CD4-positive, alpha-beta memory T cell (primary cell): ENCODE results near the gene PDLIM4. TPM values are rescaled to one million over a fixed set of nuclear protein-coding genes. Genes with fewer than 3 reads are reported as not detected.

ENCODE experiments used
- CTCF ChIA-PET: fragments of 350-600 bp; sonication (Branson Sonifier 250); formaldehyde crosslinking; loops from one replicate; lab custom pipeline; 2021; ENCODE audit warnings: inconsistent platforms; ENCODE audit not compliant: partially characterized antibody; lab: Charles Lee
- POLR2A ChIA-PET: fragments of 350-600 bp; sonication (Branson Sonifier 250); formaldehyde crosslinking; loops from one replicate; lab custom pipeline; 2021; ENCODE audit not compliant: partially characterized antibody; lab: Charles Lee
- DNase-seq, 5 donors: peaks; one replicate each; pipeline versions ENCODE4 v3.0.0 to v3.0.0-alpha.2; 2020 to 2022; ENCODE audit warnings: mixed read lengths in 1 of 5
- H3K27ac ChIP-seq: one replicate; pipeline ENCODE4 v1.7.0; 2013; ENCODE audit warnings: low read depth, low read length
- H3K27me3 ChIP-seq: 2 replicates; pipeline ENCODE4 v1.7.0; 2013; ENCODE audit warnings: mild to moderate bottlenecking, low read length, moderate library complexity; ENCODE audit not compliant: insufficient read depth
- H3K36me3 ChIP-seq: 2 replicates; pipeline ENCODE4 v1.7.0; 2013; ENCODE audit warnings: mild to moderate bottlenecking, low read length, moderate library complexity; ENCODE audit not compliant: insufficient read depth
- H3K4me1 ChIP-seq: 2 replicates; pipeline ENCODE4 v1.7.0; 2013; ENCODE audit warnings: mild to moderate bottlenecking, low read length, moderate library complexity; ENCODE audit not compliant: insufficient read depth
- H3K4me3 ChIP-seq, 2 donors: one replicate each; pipeline ENCODE4 v1.7.0; 2013; ENCODE audit warnings: low read length in 2 of 2, mild to moderate bottlenecking in 1 of 2
- H3K9me3 ChIP-seq, 2 donors: one replicate each; pipeline ENCODE4 v1.7.0; 2013; ENCODE audit warnings: low read length in 2 of 2, control low read depth in 1 of 2; ENCODE audit not compliant: control insufficient read depth in 1 of 2
- H3K27ac Mint-ChIP-seq, 7 donors: one replicate each; pipeline ENCODE4 v1.8.0; 2020 to 2021; ENCODE audit warnings: mixed read lengths in 7 of 7, mild to moderate bottlenecking in 6 of 7, inconsistent platforms in 3 of 7, moderate library complexity in 3 of 7
- H3K27me3 Mint-ChIP-seq, 2 donors: one replicate each; pipeline ENCODE4 v1.8.0; 2020 to 2021; ENCODE audit warnings: mixed read lengths in 2 of 2
- H3K36me3 Mint-ChIP-seq, 2 donors: one replicate each; pipeline ENCODE4 v1.8.0; 2020 to 2021; ENCODE audit warnings: mixed read lengths in 2 of 2, inconsistent platforms in 1 of 2, mild to moderate bottlenecking in 1 of 2
- H3K4me1 Mint-ChIP-seq, 4 donors: one replicate each; pipeline ENCODE4 v1.8.0; 2020 to 2021; ENCODE audit warnings: mixed read lengths in 4 of 4, mild to moderate bottlenecking in 1 of 4
- H3K4me3 Mint-ChIP-seq, 8 donors: one replicate each; pipeline ENCODE4 v1.8.0; 2020 to 2021; ENCODE audit warnings: mixed read lengths in 8 of 8, mild to moderate bottlenecking in 7 of 8, moderate library complexity in 6 of 8, inconsistent platforms in 3 of 8
- H3K9me3 Mint-ChIP-seq, 8 donors: one replicate each; pipeline ENCODE4 v1.8.0; 2020 to 2021; ENCODE audit warnings: mixed read lengths in 8 of 8, mild to moderate bottlenecking in 5 of 8, inconsistent platforms in 3 of 8, moderate library complexity in 1 of 8
- intact Hi-C: fragments of 100-400 bp; cut with micrococcal nuclease; formaldehyde crosslinking; loops from one replicate; pipeline ENCODE4 v1.15.1; 2023
- polyA plus RNA-seq, 2 donors: library from polyadenylated mRNA; unstranded; fragments of 300-500 nt; fragmentation: Illumina TruSeq; gene quantifications; one replicate each; pipeline ENCODE4 v1.2.3, GENCODE V29; 2021
- total RNA-seq, 2 experiments: library from RNA; stranded (reverse); gene quantifications; one replicate each; pipeline ENCODE4 v1.2.3, GENCODE V29; 2021

PDLIM4 gene
- total and polyA plus RNA-seq, 4 experiments from 2014 or later, result not detected

- H3K4me1 ChIP-seq, result no peaks in the 10 kb centered on the region
- intact Hi-C loops, result no loop called here
- no peak for DNase-seq
- peaks cover 4% of the 10 kb centered on the region for H3K27me3 ChIP-seq
- no peak overlapping the region for H3K27ac ChIP-seq
- no peaks in the 10 kb centered on the region for H3K36me3 Mint-ChIP-seq
- peak overlapping the region in 2 of 7 donors; percentile 12 to 35 for H3K27ac Mint-ChIP-seq
- no peaks in the 10 kb centered on the region for H3K9me3 ChIP-seq
- ChIA-PET POLR2A (no interaction called here), CTCF (interaction anchor here (0.7 to 1.5 kb wide), 2 partner anchors 15 to 19 kb away, joined by 3 to 4 read pairs; no protein-coding TSS in a partner anchor)
- peaks cover 0 to 4% (median 2%) of the 10 kb centered on the region in 4 donors for H3K4me1 Mint-ChIP-seq
- peaks cover 9 to 22% of the 10 kb centered on the region in 2 donors for H3K27me3 Mint-ChIP-seq
- no peak overlapping the region for H3K4me3 ChIP-seq
- peaks cover 0 to 4% (median 0%) of the 10 kb centered on the region in 8 donors for H3K9me3 Mint-ChIP-seq
- no peak overlapping the region for H3K4me3 Mint-ChIP-seq
- H3K36me3 ChIP-seq, result no peaks in the 10 kb centered on the region
These were observed 4.5 kb upstream of the PDLIM4 start for GRCh38 chr5:132253008-132253441.

GRCh38 chr5:132253452-132254320 lies 3.8 kb upstream of the PDLIM4 start:
- ChIA-PET POLR2A (no interaction called here), CTCF (interaction anchor here (1.5 to 3.2 kb wide), 2 partner anchors 15 to 16 kb away, joined by 4 to 14 read pairs; no protein-coding TSS in a partner anchor)
- Mint-ChIP-seq H3K36me3 (no peaks in the 10 kb centered on the region), H3K27me3 (peaks cover 9 to 22% of the 10 kb centered on the region in 2 donors), H3K27ac (no peak overlapping the region), H3K9me3 (no peaks in the 10 kb centered on the region), H3K4me1 (peaks cover 0 to 4% (median under 1%) of the 10 kb centered on the region in 4 donors), H3K4me3 (no peak overlapping the region)
- intact Hi-C loops, result no loop called here
- peaks cover 4% of the 10 kb centered on the region for H3K27me3 ChIP-seq
- no peak overlapping the region for H3K4me3 ChIP-seq
- H3K36me3 ChIP-seq, result no peaks in the 10 kb centered on the region
- H3K27ac ChIP-seq, result no peak overlapping the region
- no peak for DNase-seq
- H3K9me3 ChIP-seq, result no peaks in the 10 kb centered on the region
- H3K4me1 ChIP-seq, result no peaks in the 10 kb centered on the region

- H3K4me1 ChIP-seq, result no peaks in the 10 kb centered on the region
- peaks cover 4% of the 10 kb centered on the region for H3K27me3 ChIP-seq
- H3K36me3 ChIP-seq, result no peaks in the 10 kb centered on the region
- ChIA-PET POLR2A (no interaction called here), CTCF (interaction anchor here (3.2 kb wide), 1 partner anchor 16 kb away, joined by 14 read pairs; no protein-coding TSS in a partner anchor)
- no peak overlapping the region for H3K4me3 Mint-ChIP-seq
- intact Hi-C loops, result no loop called here
- no peak overlapping the region for H3K27ac Mint-ChIP-seq
- no peaks in the 10 kb centered on the region for H3K36me3 Mint-ChIP-seq
- no peak overlapping the region for H3K27ac ChIP-seq
- H3K27me3 Mint-ChIP-seq, result peaks cover 9 to 22% of the 10 kb centered on the region in 2 donors
- DNase-seq, result no peak
- H3K9me3 ChIP-seq, result no peaks in the 10 kb centered on the region
- peaks cover 0 to 4% (median under 1%) of the 10 kb centered on the region in 4 donors for H3K4me1 Mint-ChIP-seq
- H3K4me3 ChIP-seq, result no peak overlapping the region
- H3K9me3 Mint-ChIP-seq, result no peaks in the 10 kb centered on the region
These were observed 3.0 kb upstream of the PDLIM4 start for GRCh38 chr5:132254321-132254977.

GRCh38 chr5:132256086-132256782 lies 1.3 kb upstream of the PDLIM4 start:
- H3K27ac Mint-ChIP-seq, result no peak overlapping the region
- ChIA-PET CTCF (interaction anchor here (3.2 kb wide), 1 partner anchor 18 kb away, joined by 14 read pairs; no protein-coding TSS in a partner anchor), POLR2A (no interaction called here)
- no peaks in the 10 kb centered on the region for H3K4me1 ChIP-seq
- H3K9me3 ChIP-seq, result no peaks in the 10 kb centered on the region
- H3K27ac ChIP-seq, result no peak overlapping the region
- H3K36me3 ChIP-seq, result no peaks in the 10 kb centered on the region
- no peaks in the 10 kb centered on the region for H3K9me3 Mint-ChIP-seq
- no peaks in the 10 kb centered on the region for H3K36me3 Mint-ChIP-seq
- intact Hi-C loops, result no loop called here
- H3K4me3 Mint-ChIP-seq, result peak overlapping the region in 3 of 8 donors; percentile 43 to 73 (median 57)
- H3K27me3 Mint-ChIP-seq, result peaks cover 9 to 22% of the 10 kb centered on the region in 2 donors
- no peak overlapping the region for H3K4me3 ChIP-seq
- peaks cover 4% of the 10 kb centered on the region for H3K27me3 ChIP-seq
- H3K4me1 Mint-ChIP-seq, result peaks cover 0 to 4% (median under 1%) of the 10 kb centered on the region in 4 donors
- DNase-seq, result no peak

GRCh38 chr5:132256783-132257130 lies 739 bp upstream of the PDLIM4 start:
- no peak for DNase-seq
- Histone ChIP-seq H3K36me3 (no peaks in the 10 kb centered on the region), H3K27ac (no peak overlapping the region), H3K9me3 (no peaks in the 10 kb centered on the region), H3K4me3 (no peak overlapping the region), H3K4me1 (no peaks in the 10 kb centered on the region), H3K27me3 (peaks cover 4% of the 10 kb centered on the region)
- H3K4me3 Mint-ChIP-seq, result peak overlapping the region in 3 of 8 donors; percentile 43 to 73 (median 57)
- ChIA-PET CTCF (interaction anchor here (3.2 kb wide), 1 partner anchor 19 kb away, joined by 14 read pairs; no protein-coding TSS in a partner anchor), POLR2A (no interaction called here)
- H3K9me3 Mint-ChIP-seq, result no peaks in the 10 kb centered on the region
- H3K4me1 Mint-ChIP-seq, result peaks cover 0 to 4% (median under 1%) of the 10 kb centered on the region in 4 donors
- H3K27ac Mint-ChIP-seq, result no peak overlapping the region
- H3K36me3 Mint-ChIP-seq, result no peaks in the 10 kb centered on the region
- intact Hi-C loops, result no loop called here
- H3K27me3 Mint-ChIP-seq, result peaks cover 9 to 22% of the 10 kb centered on the region in 2 donors

GRCh38 chr5:132258102-132259068 lies 889 bp downstream of the PDLIM4 start:
- H3K36me3 ChIP-seq, result no peaks in the 10 kb centered on the region
- H3K4me3 ChIP-seq, result no peak overlapping the region
- Mint-ChIP-seq H3K4me3 (peak overlapping the region in 1 of 8 donors; percentile 2), H3K4me1 (peaks cover 0 to 4% (median under 1%) of the 10 kb centered on the region in 4 donors), H3K27me3 (peaks cover 9 to 22% of the 10 kb centered on the region in 2 donors), H3K36me3 (no peaks in the 10 kb centered on the region), H3K27ac (no peak overlapping the region), H3K9me3 (no peaks in the 10 kb centered on the region)
- H3K27ac ChIP-seq, result no peak overlapping the region
- CTCF ChIA-PET, result no interaction called here
- no peaks in the 10 kb centered on the region for H3K4me1 ChIP-seq
- POLR2A ChIA-PET, result no interaction called here
- no peaks in the 10 kb centered on the region for H3K9me3 ChIP-seq
- H3K27me3 ChIP-seq, result peaks cover 4% of the 10 kb centered on the region
- intact Hi-C loops, result no loop called here
- DNase-seq, result no peak
